HepG2 (cell line): ENCODE data around the gene CBX2. TPM values are rescaled to one million over a fixed set of nuclear protein-coding genes. Genes with fewer than 3 reads are reported as not detected.

Experiments
- GPN1 ChIP-seq: sonication (generic); formaldehyde crosslinking; IDR thresholded peaks from 2 replicates; pipeline ENCODE4 v1.5.1; 2020; ENCODE audit warnings: missing genetic modification reagents, borderline replicate concordance
- HNRNPK ChIP-seq: fragments of 200-400 bp; formaldehyde crosslinking; IDR thresholded peaks from 2 replicates; pipeline ENCODE4 v1.6.1; 2018; ENCODE audit warnings: low read length, low read depth, moderate library complexity, mild to moderate bottlenecking; ENCODE audit not compliant: poor library complexity, severe bottlenecking
- KLF12 ChIP-seq: sonication (generic); formaldehyde crosslinking; IDR thresholded peaks from 2 replicates; pipeline ENCODE4 v1.4.0; 2020; ENCODE audit warnings: missing genetic modification reagents, borderline replicate concordance
- MAF1 ChIP-seq: sonication (generic); formaldehyde crosslinking; IDR thresholded peaks from 2 replicates; pipeline ENCODE4 v1.5.0; 2020; ENCODE audit warnings: missing genetic modification reagents, borderline replicate concordance
- MXD4 ChIP-seq: IDR thresholded peaks from 2 replicates; pipeline ENCODE4 v1.6.1; 2016; ENCODE audit warnings: mild to moderate bottlenecking, missing biosample characterization, missing genetic modification reagents
- RBFOX2 ChIP-seq: fragments of 200-400 bp; formaldehyde crosslinking; IDR thresholded peaks from 2 replicates; pipeline ENCODE4 v1.6.1; 2017; ENCODE audit warnings: low read depth, mild to moderate bottlenecking, low read length
- REPIN1 ChIP-seq: sonication (generic); formaldehyde crosslinking; IDR thresholded peaks from 2 replicates; pipeline ENCODE4 v1.8.0; 2022; ENCODE audit warnings: missing genetic modification reagents, low read depth, mild to moderate bottlenecking, borderline replicate concordance
- SPEN ChIP-seq: sonication (generic); formaldehyde crosslinking; IDR thresholded peaks from 2 replicates; pipeline ENCODE4 v1.5.1; 2020; ENCODE audit warnings: low read depth, mild to moderate bottlenecking, missing genetic modification reagents
- TEAD2 ChIP-seq: sonication (generic); formaldehyde crosslinking; IDR thresholded peaks from 2 replicates; pipeline ENCODE4 v1.9.0; 2021; ENCODE audit warnings: missing genetic modification reagents
- ZFP1 ChIP-seq: IDR thresholded peaks from 2 replicates; pipeline ENCODE4 v1.6.1; 2016
- ZFP62 ChIP-seq: sonication (generic); formaldehyde crosslinking; IDR thresholded peaks from 2 replicates; pipeline ENCODE4 v1.4.0; 2020; ENCODE audit warnings: missing genetic modification reagents
- ZFY ChIP-seq: sonication (generic); formaldehyde crosslinking; IDR thresholded peaks from 2 replicates; pipeline ENCODE4 v1.4.0; 2020; ENCODE audit warnings: missing genetic modification reagents
- ZMAT3 ChIP-seq: sonication (generic); formaldehyde crosslinking; conservative IDR thresholded peaks from 2 replicates; pipeline ENCODE4 v1.7.0; 2021; ENCODE audit warnings: missing genetic modification reagents
- ZNF138 ChIP-seq: sonication (generic); formaldehyde crosslinking; IDR thresholded peaks from 2 replicates; pipeline ENCODE4 v1.5.0; 2020; ENCODE audit warnings: mild to moderate bottlenecking, low read depth, missing genetic modification reagents
- ZNF256 ChIP-seq: sonication (generic); formaldehyde crosslinking; conservative IDR thresholded peaks from 2 replicates; pipeline ENCODE4 v1.4.0; 2020; ENCODE audit warnings: missing genetic modification reagents
- ZNF772 ChIP-seq: sonication (generic); formaldehyde crosslinking; IDR thresholded peaks from 2 replicates; pipeline ENCODE4 v1.5.0; 2020; ENCODE audit warnings: mild to moderate bottlenecking, missing genetic modification reagents
- polyA plus RNA-seq, 8 experiments: library from polyadenylated mRNA; depleted of rRNA in 3 of 8; stranded (reverse) in 7 of 8; unstranded in 1 of 8; fragments of >200 nt; fragmentation: Illumina TruSeq in 4 of 8; extraction: Trizol in 4 of 8; gene quantifications; 2 replicates each; pipeline versions ENCODE4 v1.2.1 to v1.2.3, GENCODE V29; 2011 to 2016; ENCODE audit warnings: low read depth in 4 of 8, missing spikeins in 1 of 8, mixed read lengths in 1 of 8; ENCODE audit not compliant: insufficient read depth in 1 of 8
- total RNA-seq, 5 experiments: library from RNA; depleted of rRNA; stranded (reverse); fragments of >200 nt; fragmentation: Illumina TruSeq; extraction: Trizol; gene quantifications; 2 replicates each; pipeline ENCODE4 v1.2.3, GENCODE V29; 2016; ENCODE audit warnings: low read depth in 1 of 5
- TF ChIP-seq, protein P1 (sequence below): sonication (generic); formaldehyde crosslinking; IDR thresholded peaks from 2 replicates; pipeline ENCODE4 v1.5.0; 2020; ENCODE audit warnings: missing genetic modification reagents
- TF ChIP-seq, protein P2 (sequence below): sonication (generic); formaldehyde crosslinking; IDR thresholded peaks from 2 replicates; pipeline ENCODE4 v1.5.0; 2020; ENCODE audit warnings: missing genetic modification reagents
- TF ChIP-seq, protein P3 (sequence below): sonication (generic); formaldehyde crosslinking; IDR thresholded peaks from 2 replicates; pipeline ENCODE4 v1.5.1; 2020; ENCODE audit warnings: mild to moderate bottlenecking, missing genetic modification reagents, moderate library complexity
- TF ChIP-seq, protein P4 (sequence below): IDR thresholded peaks from 2 replicates; pipeline ENCODE4 v1.6.1; 2016; ENCODE audit warnings: mild to moderate bottlenecking

The CBX2 gene
- total and polyA plus RNA-seq, 2 of the 13 experiments (the other 11 are each of a cell fraction or from before 2014, with no cell fraction given) = 14.5 to 31.1 TPM

DNA sequence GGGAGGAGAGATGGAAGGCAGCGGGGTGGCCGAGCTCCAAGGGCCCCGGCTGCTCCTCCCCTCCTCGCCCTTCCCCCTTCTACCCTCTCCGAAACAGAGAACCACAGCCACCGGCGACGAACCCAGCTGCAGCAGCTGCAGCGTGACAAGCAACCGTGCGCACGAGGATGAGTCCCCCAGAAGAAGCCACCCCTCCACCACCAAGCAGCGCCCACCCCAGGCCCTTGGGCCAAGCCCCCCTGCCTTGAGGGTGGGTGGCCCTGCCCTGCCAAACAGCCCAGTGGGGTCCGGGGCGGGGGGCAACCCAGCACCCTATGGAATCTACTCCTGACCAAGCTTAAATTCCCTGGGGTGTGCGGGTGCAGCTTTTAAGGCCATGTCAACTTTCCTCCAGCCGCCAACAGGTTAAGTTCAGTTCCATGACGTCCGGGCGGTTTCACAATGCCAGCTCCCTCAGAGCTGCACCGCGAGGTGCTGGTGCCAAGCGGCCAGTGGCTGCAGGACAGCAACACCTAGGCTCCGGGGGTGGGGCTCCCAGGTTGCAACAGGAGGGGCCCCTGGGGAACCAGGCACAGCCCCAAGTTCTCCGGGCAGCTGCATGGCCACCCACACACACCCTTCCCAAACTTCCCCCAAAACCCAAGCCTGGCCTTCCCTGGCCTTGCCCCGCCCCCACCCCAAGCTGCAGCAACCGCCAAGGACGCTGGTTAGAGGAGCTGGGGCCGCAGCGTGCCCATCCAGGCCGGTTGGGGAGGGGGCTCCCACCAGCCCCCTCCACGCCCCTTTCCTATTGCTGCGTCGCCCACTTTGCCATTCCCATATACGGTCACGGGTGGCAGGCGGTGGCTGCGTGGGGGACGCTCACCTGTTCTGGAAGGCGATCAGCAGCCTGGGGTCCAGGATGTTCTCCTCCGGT lies 59.3 kb downstream of the CBX2 start (continued):
- TF ChIP-seq ZFP62 (CRISPR knock-in tag) (no peak), REPIN1 (CRISPR knock-in tag) (0 out of 2 replicates have a peak, but pooled peaks have one; percentile 2), MAF1 (0 out of 2 replicates have a peak, but pooled peaks have one; percentile 32), ZFY (peak; percentile 28; the same call in 1 of the 2 replicates), ZNF256 (CRISPR knock-in tag) (no peak), MXD4 (peak; percentile 65; the same call in 1 of the 2 replicates), KLF12 (no peak), HNRNPK (peak; percentile 81), ZNF772 (0 out of 2 replicates have a peak, but pooled peaks have one; percentile 54), TEAD2 (CRISPR knock-in tag) (no peak), ZFP1 (CRISPR knock-in tag) (no peak), ZNF138 (CRISPR knock-in tag) (no peak), ZMAT3 (CRISPR knock-in tag) (0 out of 2 replicates have a peak, but pooled peaks have one; percentile 48), SPEN (CRISPR knock-in tag) (peak; percentile 51; the same call in 1 of the 2 replicates), GPN1 (no peak), RBFOX2 (peak; percentile 71)
- TF ChIP-seq, protein P1, sequence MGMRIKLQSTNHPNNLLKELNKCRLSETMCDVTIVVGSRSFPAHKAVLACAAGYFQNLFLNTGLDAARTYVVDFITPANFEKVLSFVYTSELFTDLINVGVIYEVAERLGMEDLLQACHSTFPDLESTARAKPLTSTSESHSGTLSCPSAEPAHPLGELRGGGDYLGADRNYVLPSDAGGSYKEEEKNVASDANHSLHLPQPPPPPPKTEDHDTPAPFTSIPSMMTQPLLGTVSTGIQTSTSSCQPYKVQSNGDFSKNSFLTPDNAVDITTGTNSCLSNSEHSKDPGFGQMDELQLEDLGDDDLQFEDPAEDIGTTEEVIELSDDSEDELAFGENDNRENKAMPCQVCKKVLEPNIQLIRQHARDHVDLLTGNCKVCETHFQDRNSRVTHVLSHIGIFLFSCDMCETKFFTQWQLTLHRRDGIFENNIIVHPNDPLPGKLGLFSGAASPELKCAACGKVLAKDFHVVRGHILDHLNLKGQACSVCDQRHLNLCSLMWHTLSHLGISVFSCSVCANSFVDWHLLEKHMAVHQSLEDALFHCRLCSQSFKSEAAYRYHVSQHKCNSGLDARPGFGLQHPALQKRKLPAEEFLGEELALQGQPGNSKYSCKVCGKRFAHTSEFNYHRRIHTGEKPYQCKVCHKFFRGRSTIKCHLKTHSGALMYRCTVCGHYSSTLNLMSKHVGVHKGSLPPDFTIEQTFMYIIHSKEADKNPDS (CRISPR knock-in tag) = no peak
- TF ChIP-seq, protein P2, sequence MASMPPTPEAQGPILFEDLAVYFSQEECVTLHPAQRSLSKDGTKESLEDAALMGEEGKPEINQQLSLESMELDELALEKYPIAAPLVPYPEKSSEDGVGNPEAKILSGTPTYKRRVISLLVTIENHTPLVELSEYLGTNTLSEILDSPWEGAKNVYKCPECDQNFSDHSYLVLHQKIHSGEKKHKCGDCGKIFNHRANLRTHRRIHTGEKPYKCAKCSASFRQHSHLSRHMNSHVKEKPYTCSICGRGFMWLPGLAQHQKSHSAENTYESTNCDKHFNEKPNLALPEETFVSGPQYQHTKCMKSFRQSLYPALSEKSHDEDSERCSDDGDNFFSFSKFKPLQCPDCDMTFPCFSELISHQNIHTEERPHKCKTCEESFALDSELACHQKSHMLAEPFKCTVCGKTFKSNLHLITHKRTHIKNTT (CRISPR knock-in tag) = no peak
- TF ChIP-seq, protein P3, sequence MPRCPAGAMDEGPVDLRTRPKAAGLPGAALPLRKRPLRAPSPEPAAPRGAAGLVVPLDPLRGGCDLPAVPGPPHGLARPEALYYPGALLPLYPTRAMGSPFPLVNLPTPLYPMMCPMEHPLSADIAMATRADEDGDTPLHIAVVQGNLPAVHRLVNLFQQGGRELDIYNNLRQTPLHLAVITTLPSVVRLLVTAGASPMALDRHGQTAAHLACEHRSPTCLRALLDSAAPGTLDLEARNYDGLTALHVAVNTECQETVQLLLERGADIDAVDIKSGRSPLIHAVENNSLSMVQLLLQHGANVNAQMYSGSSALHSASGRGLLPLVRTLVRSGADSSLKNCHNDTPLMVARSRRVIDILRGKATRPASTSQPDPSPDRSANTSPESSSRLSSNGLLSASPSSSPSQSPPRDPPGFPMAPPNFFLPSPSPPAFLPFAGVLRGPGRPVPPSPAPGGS (CRISPR knock-in tag) = peak; percentile 16; the same call in 1 of the 2 replicates
- TF ChIP-seq, protein P4, sequence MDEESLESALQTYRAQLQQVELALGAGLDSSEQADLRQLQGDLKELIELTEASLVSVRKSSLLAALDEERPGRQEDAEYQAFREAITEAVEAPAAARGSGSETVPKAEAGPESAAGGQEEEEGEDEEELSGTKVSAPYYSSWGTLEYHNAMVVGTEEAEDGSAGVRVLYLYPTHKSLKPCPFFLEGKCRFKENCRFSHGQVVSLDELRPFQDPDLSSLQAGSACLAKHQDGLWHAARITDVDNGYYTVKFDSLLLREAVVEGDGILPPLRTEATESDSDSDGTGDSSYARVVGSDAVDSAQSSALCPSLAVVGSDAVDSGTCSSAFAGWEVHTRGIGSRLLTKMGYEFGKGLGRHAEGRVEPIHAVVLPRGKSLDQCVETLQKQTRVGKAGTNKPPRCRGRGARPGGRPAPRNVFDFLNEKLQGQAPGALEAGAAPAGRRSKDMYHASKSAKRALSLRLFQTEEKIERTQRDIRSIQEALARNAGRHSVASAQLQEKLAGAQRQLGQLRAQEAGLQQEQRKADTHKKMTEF (CRISPR knock-in tag) = peak; percentile 52; the same call in 1 of the 2 replicates
